Measurements from ENCODE around the gene PARD3B.

The PARD3B gene

DNA sequence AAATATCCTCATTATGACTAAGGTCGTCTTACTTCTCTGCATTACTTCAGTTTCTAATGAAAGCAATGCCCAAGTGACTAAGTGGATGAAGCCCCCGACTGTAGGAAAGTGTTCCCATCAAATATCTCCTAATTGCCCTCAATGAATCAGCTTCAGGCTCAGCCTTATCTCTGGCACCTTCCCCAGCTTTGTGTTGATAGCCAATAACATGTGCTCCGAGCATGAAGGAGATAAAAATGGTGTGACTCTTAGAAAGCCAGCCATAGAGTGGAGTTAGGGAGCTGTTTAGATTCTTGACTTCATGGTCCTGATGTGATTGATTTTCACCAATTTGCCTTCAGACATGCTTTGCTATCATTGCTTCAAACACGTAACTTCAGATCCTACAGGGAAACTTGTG, 797.8 kb downstream of the PARD3B start:
- Mint-ChIP-seq H3K9me3 (no peaks in the 10 kb centered on the region), H3K36me3 (ENCODE audit: low read depth) (no peaks in the 10 kb centered on the region), H3K4me1 (no peaks in the 10 kb centered on the region), H3K27ac (no peak overlapping the region), H3K27me3 (no peaks in the 10 kb centered on the region), H3K4me3 (no peak overlapping the region)
- DNase-seq (no peak), ATAC-seq (no peak)

- Mint-ChIP-seq H3K4me1 (no peaks in the 10 kb centered on the region), H3K27ac (no peak overlapping the region), H3K36me3 (ENCODE audit: low read depth) (no peaks in the 10 kb centered on the region), H3K27me3 (no peaks in the 10 kb centered on the region), H3K9me3 (no peaks in the 10 kb centered on the region), H3K4me3 (no peak overlapping the region)
- DNase-seq (no peak), ATAC-seq (no peak)
Measured at GRCh38 chr2:205346649-205347048, 801.4 kb downstream of the PARD3B start.

DNA sequence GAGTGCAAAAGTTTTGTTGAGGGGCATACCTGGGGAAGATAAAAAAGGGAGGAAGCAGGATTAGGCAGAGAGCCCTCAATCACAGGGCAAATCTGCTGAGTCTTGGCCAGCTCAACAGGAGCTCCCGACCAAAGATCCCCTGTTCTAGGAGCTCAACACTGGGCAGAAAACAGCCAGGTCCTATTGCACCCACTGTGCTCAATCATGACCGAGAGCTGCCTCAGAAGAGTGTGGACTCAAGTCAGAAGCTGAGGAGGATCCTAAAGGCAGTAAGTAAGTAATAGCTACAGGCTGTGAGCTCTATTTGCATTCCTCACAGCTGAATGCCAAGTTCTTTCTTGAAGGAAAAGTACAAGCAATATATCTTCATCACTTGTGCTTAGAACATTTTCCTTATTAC, 802.6 kb downstream of the PARD3B start:
- no peak overlapping the region for H3K27ac Mint-ChIP-seq
- no peaks in the 10 kb centered on the region for H3K27me3 Mint-ChIP-seq
- no peaks in the 10 kb centered on the region for H3K4me1 Mint-ChIP-seq
- no peaks in the 10 kb centered on the region for H3K36me3 Mint-ChIP-seq (ENCODE audit: low read depth)
- DNase-seq, result no peak
- H3K9me3 Mint-ChIP-seq, result no peaks in the 10 kb centered on the region
- ATAC-seq, result no peak
- no peak overlapping the region for H3K4me3 Mint-ChIP-seq

DNA sequence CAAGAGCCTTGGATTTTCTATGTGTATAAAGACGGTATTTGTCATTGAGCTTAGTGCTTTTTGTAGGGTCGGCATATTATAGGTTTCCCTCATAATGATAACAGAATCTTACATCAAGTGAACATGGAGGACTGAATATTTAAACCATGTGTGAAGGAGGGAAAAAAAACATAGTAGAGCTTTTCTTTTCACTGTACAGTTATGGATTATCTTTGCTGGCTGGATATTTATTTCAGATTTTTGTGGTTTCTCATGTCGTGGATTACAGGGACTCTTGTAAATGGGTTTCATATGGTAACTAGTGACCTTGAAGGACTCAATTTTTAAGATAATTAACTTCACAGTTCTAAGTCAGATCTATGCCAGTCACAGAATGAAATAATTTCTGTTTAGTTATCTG, 806.8 kb downstream of the PARD3B start:
- Mint-ChIP-seq H3K27ac (no peak overlapping the region), H3K9me3 (no peaks in the 10 kb centered on the region), H3K27me3 (no peaks in the 10 kb centered on the region), H3K4me1 (no peaks in the 10 kb centered on the region), H3K4me3 (no peak overlapping the region), H3K36me3 (ENCODE audit: low read depth) (no peaks in the 10 kb centered on the region)
- ATAC-seq (no peak), DNase-seq (no peak)

- Mint-ChIP-seq H3K9me3 (no peaks in the 10 kb centered on the region), H3K4me3 (no peak overlapping the region), H3K36me3 (ENCODE audit: low read depth) (no peaks in the 10 kb centered on the region), H3K27me3 (no peaks in the 10 kb centered on the region), H3K27ac (no peak overlapping the region), H3K4me1 (no peaks in the 10 kb centered on the region)
- no peak for ATAC-seq
- DNase-seq, result no peak
Measured at GRCh38 chr2:205352593-205352992, 807.3 kb downstream of the PARD3B start.

DNA sequence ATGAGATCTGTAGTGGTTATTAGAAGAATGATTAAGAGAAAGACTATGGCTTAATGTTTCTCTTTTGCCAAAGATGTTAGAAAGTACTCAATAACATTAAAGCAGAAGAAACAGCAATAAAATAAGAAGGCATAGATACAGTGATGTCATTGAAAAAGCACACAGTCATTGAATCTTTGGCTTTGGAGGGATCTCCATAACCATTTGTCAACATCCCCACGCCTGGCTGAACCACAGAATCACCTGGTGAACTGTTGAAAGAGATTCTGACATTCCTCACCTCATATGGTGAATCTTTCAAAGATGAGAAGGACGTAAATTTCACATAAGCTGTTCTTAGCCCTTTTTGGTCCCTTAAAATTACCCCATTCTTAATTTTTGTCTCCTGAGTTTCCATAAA, 812.5 kb downstream of the PARD3B start:
- H3K9me3 Mint-ChIP-seq, result no peaks in the 10 kb centered on the region
- H3K36me3 Mint-ChIP-seq (ENCODE audit: low read depth), result no peaks in the 10 kb centered on the region
- DNase-seq (no peak), ATAC-seq (no peak)
- H3K4me1 Mint-ChIP-seq, result no peaks in the 10 kb centered on the region
- H3K27me3 Mint-ChIP-seq, result no peaks in the 10 kb centered on the region
- H3K4me3 Mint-ChIP-seq, result no peak overlapping the region
- no peak overlapping the region for H3K27ac Mint-ChIP-seq

GRCh38 chr2:205358351-205358815, 813.1 kb downstream of the PARD3B start:
- Mint-ChIP-seq H3K27ac (no peak overlapping the region), H3K4me1 (no peaks in the 10 kb centered on the region), H3K4me3 (no peak overlapping the region), H3K9me3 (no peaks in the 10 kb centered on the region), H3K27me3 (no peaks in the 10 kb centered on the region), H3K36me3 (ENCODE audit: low read depth) (no peaks in the 10 kb centered on the region)
- ATAC-seq (no peak), DNase-seq (no peak)

- Mint-ChIP-seq H3K4me3 (no peak overlapping the region), H3K9me3 (no peaks in the 10 kb centered on the region), H3K27me3 (no peaks in the 10 kb centered on the region), H3K36me3 (ENCODE audit: low read depth) (no peaks in the 10 kb centered on the region), H3K27ac (no peak overlapping the region), H3K4me1 (no peaks in the 10 kb centered on the region)
- DNase-seq, result no peak
- ATAC-seq, result no peak
Measured at GRCh38 chr2:205361272-205361671, 816.0 kb downstream of the PARD3B start.

DNA sequence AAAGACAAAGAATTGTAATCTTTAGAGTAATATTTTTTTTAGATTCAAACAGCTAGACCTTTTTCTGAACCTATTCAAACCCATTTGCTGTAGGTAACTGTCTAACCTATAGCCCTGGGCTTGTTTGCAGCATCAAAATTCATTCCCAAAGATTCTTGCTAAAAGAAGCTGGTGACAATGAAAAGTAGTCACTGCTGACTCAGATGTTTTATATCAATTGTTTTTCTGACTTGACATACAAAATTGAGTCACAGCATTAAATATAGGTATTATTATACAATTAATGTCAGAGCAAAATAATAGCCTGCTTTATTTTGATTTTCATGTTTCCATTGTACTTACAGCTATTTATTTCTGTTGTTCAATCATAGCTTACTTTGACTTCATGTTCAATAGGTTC, 816.7 kb downstream of the PARD3B start:
- Mint-ChIP-seq H3K36me3 (ENCODE audit: low read depth) (no peaks in the 10 kb centered on the region), H3K9me3 (no peaks in the 10 kb centered on the region), H3K27ac (no peak overlapping the region), H3K27me3 (no peaks in the 10 kb centered on the region), H3K4me1 (no peaks in the 10 kb centered on the region), H3K4me3 (no peak overlapping the region)
- ATAC-seq (no peak), DNase-seq (no peak)

- no peaks in the 10 kb centered on the region for H3K4me1 Mint-ChIP-seq
- H3K4me3 Mint-ChIP-seq, result no peak overlapping the region
- H3K9me3 Mint-ChIP-seq, result no peaks in the 10 kb centered on the region
- DNase-seq (no peak), ATAC-seq (no peak)
- H3K27ac Mint-ChIP-seq, result no peak overlapping the region
- no peaks in the 10 kb centered on the region for H3K27me3 Mint-ChIP-seq
- no peaks in the 10 kb centered on the region for H3K36me3 Mint-ChIP-seq (ENCODE audit: low read depth)
Measured at GRCh38 chr2:205364261-205364660, 819.0 kb downstream of the PARD3B start.

DNA sequence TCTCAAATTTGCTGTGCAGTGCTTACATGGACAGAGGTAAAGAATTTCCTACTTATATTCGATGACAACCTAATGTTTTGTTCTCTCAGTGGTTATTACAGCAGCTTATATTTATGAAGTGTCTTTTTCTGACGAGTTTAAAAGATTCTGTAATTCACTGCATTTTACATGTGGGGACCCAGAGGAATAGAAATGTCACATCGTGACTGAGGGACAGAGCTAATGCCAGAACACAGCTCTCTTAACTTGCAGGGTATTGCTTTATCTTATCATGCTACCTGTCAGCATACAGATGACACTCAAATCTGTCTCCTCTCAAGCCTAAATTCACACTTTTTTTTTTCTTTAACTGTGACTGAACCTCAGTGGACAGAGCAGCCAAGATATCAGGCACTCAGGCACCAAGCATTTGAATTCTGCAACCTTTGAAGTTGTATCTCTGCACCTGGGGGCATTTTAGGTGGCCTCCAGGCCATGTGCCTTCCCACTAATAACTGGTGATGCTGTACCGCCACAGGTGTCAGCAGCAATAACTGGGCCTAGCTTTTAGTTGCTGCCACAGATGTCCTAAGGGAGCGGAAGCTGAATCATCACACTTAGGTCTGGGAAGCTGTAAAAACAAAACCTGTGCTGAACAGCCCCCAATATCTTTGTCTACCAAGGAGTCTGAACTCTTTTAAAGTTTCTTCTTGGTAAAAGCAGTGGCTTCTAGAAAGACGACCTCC, 821.2 kb downstream of the PARD3B start:
- Mint-ChIP-seq H3K27ac (no peak overlapping the region), H3K27me3 (no peaks in the 10 kb centered on the region), H3K36me3 (ENCODE audit: low read depth) (no peaks in the 10 kb centered on the region), H3K9me3 (no peaks in the 10 kb centered on the region), H3K4me1 (no peaks in the 10 kb centered on the region), H3K4me3 (no peak overlapping the region)
- no peak for ATAC-seq
- DNase-seq, result no peak

DNA sequence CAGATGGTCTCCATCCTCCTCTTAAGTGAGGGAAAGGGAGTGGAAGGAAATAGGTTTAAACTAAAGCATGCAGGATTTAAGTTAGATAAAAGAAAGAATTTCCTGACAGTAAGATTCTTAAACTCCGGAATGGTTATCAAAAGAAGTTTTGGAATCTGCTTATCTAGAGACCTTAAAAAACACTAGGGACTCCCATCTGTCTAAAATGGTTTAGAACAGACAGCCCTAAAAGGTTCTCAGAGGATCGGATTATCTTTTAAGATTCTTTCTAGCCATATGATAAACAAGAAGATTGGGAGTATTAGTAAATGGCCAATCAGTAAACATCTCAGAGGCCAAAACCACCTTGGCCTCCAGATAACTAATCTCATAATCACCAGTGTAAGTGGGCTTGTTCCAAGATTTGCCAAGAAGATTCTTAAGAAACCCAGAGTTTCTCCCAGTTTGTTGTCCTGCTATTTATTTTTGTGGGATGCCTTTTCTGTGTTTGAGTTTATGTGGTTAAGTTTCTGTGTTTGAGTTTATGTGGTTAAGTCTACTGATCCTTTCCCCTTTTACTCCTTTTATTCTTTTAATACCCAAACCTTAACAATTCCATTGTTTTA, 822.2 kb downstream of the PARD3B start:
- Mint-ChIP-seq H3K4me3 (no peak overlapping the region), H3K27ac (no peak overlapping the region), H3K4me1 (no peaks in the 10 kb centered on the region), H3K36me3 (ENCODE audit: low read depth) (no peaks in the 10 kb centered on the region), H3K27me3 (no peaks in the 10 kb centered on the region), H3K9me3 (no peaks in the 10 kb centered on the region)
- no peak for DNase-seq
- ATAC-seq, result no peak

DNA sequence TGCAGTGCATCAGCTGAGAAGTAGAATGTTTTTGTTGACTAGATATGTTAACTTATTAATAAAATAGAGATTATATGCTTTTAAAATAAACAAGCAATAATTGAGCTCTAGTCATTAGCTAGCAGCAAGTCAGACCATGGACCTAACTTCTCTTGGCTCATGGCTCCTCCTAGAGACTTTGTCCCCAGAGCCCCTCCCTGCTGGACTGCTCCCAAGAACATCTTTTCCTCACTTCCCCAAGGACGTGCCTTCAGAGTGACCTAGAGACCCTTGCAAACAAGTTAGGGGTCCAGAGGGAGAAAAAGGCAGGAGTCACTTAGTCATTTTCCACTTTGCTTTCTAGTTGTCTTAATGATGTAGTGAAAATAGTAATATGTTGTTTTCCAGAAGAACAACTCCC, 824.5 kb downstream of the PARD3B start:
- Mint-ChIP-seq H3K9me3 (no peaks in the 10 kb centered on the region), H3K4me1 (no peaks in the 10 kb centered on the region), H3K4me3 (no peak overlapping the region), H3K27ac (no peak overlapping the region), H3K36me3 (ENCODE audit: low read depth) (peaks cover 1% of the 10 kb centered on the region), H3K27me3 (no peaks in the 10 kb centered on the region)
- no peak for ATAC-seq
- DNase-seq, result no peak

DNA sequence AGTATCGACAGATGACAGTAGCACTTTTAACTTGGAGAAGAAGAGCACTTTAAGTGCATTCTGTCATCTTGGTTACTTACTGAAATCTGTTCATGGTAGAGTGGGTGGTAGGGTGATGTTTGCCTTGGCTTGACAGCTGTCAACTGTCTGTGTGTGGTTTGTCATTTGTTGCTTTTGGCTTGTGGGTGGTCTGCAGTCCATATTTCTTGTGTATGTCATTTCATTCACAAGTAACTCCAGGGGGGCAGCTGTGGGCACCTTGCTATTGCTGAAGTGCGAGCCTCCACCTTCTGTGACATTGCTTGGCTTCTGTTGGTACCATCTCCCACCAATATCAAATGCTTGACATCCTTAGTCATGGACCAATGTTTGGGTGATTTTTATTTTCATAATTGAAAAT, 825.5 kb downstream of the PARD3B start:
- H3K4me1 Mint-ChIP-seq, result no peaks in the 10 kb centered on the region
- H3K4me3 Mint-ChIP-seq, result no peak overlapping the region
- DNase-seq (no peak), ATAC-seq (no peak)
- no peaks in the 10 kb centered on the region for H3K27me3 Mint-ChIP-seq
- H3K36me3 Mint-ChIP-seq (ENCODE audit: low read depth), result peaks cover 1% of the 10 kb centered on the region
- H3K27ac Mint-ChIP-seq, result no peak overlapping the region
- H3K9me3 Mint-ChIP-seq, result no peaks in the 10 kb centered on the region

DNA sequence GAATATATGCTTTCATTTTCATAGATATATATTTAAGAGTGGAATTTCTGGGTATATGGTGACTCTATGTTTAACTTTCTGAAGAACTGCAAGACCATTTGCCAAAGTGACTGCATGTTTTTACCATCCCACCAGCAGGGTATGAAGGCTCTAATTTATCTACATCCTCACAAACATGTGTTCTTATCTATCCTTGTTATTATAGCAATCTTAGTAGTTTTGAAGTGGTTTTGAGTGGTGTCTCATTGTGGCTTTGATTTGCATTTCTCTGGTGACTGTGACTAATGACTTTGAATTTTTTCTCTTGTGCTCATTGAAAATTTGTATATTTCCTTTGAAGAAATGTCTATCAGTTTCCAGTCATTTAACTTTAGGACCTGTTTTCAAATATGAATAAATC, 826.9 kb downstream of the PARD3B start:
- ATAC-seq (no peak), DNase-seq (no peak)
- H3K27me3 Mint-ChIP-seq, result no peaks in the 10 kb centered on the region
- H3K27ac Mint-ChIP-seq, result no peak overlapping the region
- no peaks in the 10 kb centered on the region for H3K9me3 Mint-ChIP-seq
- no peak overlapping the region for H3K4me3 Mint-ChIP-seq
- peaks cover 1% of the 10 kb centered on the region for H3K36me3 Mint-ChIP-seq (ENCODE audit: low read depth)
- H3K4me1 Mint-ChIP-seq, result peaks cover 3% of the 10 kb centered on the region

All from activated naive CD8-positive, alpha-beta T cell treated with anti-CD3 and anti-CD28 coated beads, Interleukin-2, amount 50 U/mL, for 24 hours (primary cell).